Measurements from ENCODE around the gene ARHGAP1.

Gene ARHGAP1

GRCh38 chr11:46694072-46694471, 6.3 kb downstream of the ARHGAP1 start:
- DNase-seq (ENCODE audit: low read depth in 2 of 2) = no peak

GRCh38 chr11:46693597-46694012, 6.8 kb downstream of the ARHGAP1 start:
- no peak for DNase-seq (ENCODE audit: low read depth in 2 of 2)

- no peak for DNase-seq (ENCODE audit: low read depth in 2 of 2)
Measured at GRCh38 chr11:46692450-46692849, 8.0 kb downstream of the ARHGAP1 start.

- no peak for DNase-seq (ENCODE audit: low read depth in 2 of 2)
Measured at GRCh38 chr11:46690702-46691101, 9.7 kb downstream of the ARHGAP1 start.

GRCh38 chr11:46686886-46687795, 13.3 kb downstream of the ARHGAP1 start:
- DNase-seq (ENCODE audit: low read depth in 2 of 2) = no peak

GRCh38 chr11:46684367-46684766, 16.1 kb downstream of the ARHGAP1 start:
- no peak for DNase-seq (ENCODE audit: low read depth in 2 of 2)

- no peak for DNase-seq (ENCODE audit: low read depth in 2 of 2)
Measured at GRCh38 chr11:46682773-46683752, 17.4 kb downstream of the ARHGAP1 start.

- no peak for DNase-seq (ENCODE audit: low read depth in 2 of 2)
Measured at GRCh38 chr11:46681814-46682213, 18.6 kb downstream of the ARHGAP1 start.

GRCh38 chr11:46680815-46681214, 19.6 kb downstream of the ARHGAP1 start:
- no peak for DNase-seq (ENCODE audit: low read depth in 2 of 2)

GRCh38 chr11:46680164-46680760, 20.2 kb downstream of the ARHGAP1 start:
- no peak for DNase-seq (ENCODE audit: low read depth in 2 of 2)

- DNase-seq (ENCODE audit: low read depth in 2 of 2) = no peak
Measured at GRCh38 chr11:46679241-46680163, 20.9 kb downstream of the ARHGAP1 start.

- DNase-seq (ENCODE audit: low read depth in 2 of 2) = no peak
Measured at GRCh38 chr11:46678741-46679130, 21.7 kb downstream of the ARHGAP1 start.

GRCh38 chr11:46677991-46678740, 22.3 kb downstream of the ARHGAP1 start:
- DNase-seq (ENCODE audit: low read depth in 2 of 2) = no peak

- DNase-seq (ENCODE audit: low read depth in 2 of 2) = no peak
Measured at GRCh38 chr11:46677169-46677568, 23.2 kb downstream of the ARHGAP1 start.

GRCh38 chr11:46676436-46677158, 23.8 kb downstream of the ARHGAP1 start:
- DNase-seq (ENCODE audit: low read depth in 2 of 2) = no peak

- no peak for DNase-seq (ENCODE audit: low read depth in 2 of 2)
Measured at GRCh38 chr11:46675949-46676348, 24.5 kb downstream of the ARHGAP1 start.

GRCh38 chr11:46675288-46675851, 25.0 kb downstream of the ARHGAP1 start:
- DNase-seq (ENCODE audit: low read depth in 2 of 2) = no peak

- DNase-seq (ENCODE audit: low read depth in 2 of 2) = no peak
Measured at GRCh38 chr11:46674463-46675287, 25.7 kb downstream of the ARHGAP1 start.
